Right lobe of liver (tissue), 4 donors: Measurements from ENCODE around the gene MRPL2.

Experiments used
- POLR2A ChIP-seq: fragments of 450-650 bp; IDR thresholded peaks from one replicate; pipeline ENCODE4 v1.6.1; 2017; ENCODE audit warnings: antibody characterized with exemption, mild to moderate bottlenecking
- TF ChIP-seq, protein P1 (sequence below), 4 donors: fragments of 200-600 bp in 3 of 4; fragments of 450-650 bp in 1 of 4; IDR thresholded peaks; one replicate each; pipeline versions ENCODE4 v1.5.1 to v1.8.0; 2016 to 2022; ENCODE audit warnings: antibody characterized with exemption in 4 of 4, mild to moderate bottlenecking in 2 of 4
- donor health status: DM: no; HTN: no; CAD: no.
- donor health status: DM: no; HTN: no; CAD: no.
- donor health status: DM: no; HTN: yes; CAD: no.

DNA sequence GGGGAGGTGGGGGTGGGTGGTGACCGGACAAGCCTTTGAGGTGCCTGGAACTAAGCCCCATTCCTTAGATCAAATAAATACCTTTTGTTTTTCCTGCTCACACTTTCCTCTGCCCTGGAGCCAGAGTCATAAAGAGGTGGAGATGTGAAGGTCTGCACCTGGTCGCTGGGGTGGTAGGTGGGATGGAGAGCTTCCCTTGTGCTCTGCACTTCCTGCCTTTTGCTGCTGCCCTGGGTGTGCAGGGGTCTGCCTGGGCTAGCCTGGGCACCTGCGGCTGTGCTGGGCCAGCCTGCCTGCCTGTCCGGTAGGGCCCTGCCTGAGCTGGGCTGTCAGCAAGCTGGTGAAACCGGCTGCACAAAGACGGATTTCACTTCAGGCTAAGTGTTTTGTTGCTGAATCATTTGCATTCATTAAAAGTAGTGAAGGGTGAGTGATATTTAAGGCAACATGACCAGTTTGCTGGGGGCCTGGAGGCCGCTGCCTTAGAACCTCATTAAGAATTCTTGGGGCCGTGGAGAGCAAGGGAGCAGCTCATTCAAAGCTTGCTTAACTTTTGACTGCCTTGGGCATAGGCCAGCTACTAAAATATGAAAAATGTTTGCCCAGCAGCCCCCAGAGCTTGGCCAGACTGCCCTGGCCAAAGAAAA lies 37.3 kb upstream of the MRPL2 start:
- TF ChIP-seq, protein P1, sequence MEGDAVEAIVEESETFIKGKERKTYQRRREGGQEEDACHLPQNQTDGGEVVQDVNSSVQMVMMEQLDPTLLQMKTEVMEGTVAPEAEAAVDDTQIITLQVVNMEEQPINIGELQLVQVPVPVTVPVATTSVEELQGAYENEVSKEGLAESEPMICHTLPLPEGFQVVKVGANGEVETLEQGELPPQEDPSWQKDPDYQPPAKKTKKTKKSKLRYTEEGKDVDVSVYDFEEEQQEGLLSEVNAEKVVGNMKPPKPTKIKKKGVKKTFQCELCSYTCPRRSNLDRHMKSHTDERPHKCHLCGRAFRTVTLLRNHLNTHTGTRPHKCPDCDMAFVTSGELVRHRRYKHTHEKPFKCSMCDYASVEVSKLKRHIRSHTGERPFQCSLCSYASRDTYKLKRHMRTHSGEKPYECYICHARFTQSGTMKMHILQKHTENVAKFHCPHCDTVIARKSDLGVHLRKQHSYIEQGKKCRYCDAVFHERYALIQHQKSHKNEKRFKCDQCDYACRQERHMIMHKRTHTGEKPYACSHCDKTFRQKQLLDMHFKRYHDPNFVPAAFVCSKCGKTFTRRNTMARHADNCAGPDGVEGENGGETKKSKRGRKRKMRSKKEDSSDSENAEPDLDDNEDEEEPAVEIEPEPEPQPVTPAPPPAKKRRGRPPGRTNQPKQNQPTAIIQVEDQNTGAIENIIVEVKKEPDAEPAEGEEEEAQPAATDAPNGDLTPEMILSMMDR (IDR thresholded peaks at IDR 0.05): no peak
- no peak for TF ChIP-seq POLR2A
